Esophagus (tissue), 2 donors: ENCODE results near the gene TAS2R43. TPM values are rescaled to one million over a fixed set of nuclear protein-coding genes. Genes with fewer than 3 reads are reported as not detected.
"Not testable (repeated sequence)": the region's sequence is repeated elsewhere in the genome, so short reads cannot be mapped to it uniquely, and the experiment has no call there.

Source experiments
- H3K27ac ChIP-seq, 2 donors: one replicate each; pipeline ENCODE4 v1.5.1; 2013; ENCODE audit warnings: low read depth in 2 of 2, mild to moderate bottlenecking in 2 of 2, inconsistent platforms in 1 of 2, low read length in 1 of 2, moderate library complexity in 1 of 2
- H3K27me3 ChIP-seq, 2 donors: one replicate each; pipeline ENCODE4 v1.6.1; 2013; ENCODE audit warnings: low read length in 2 of 2, control low read depth in 1 of 2, mild to moderate bottlenecking in 1 of 2; ENCODE audit not compliant: insufficient read depth in 2 of 2, control insufficient read depth in 1 of 2
- H3K36me3 ChIP-seq, 2 donors: one replicate each; pipeline ENCODE4 v1.6.1; 2013; ENCODE audit warnings: low read length in 1 of 2; ENCODE audit not compliant: control insufficient read depth in 2 of 2, insufficient read depth in 2 of 2
- H3K4me1 ChIP-seq, 2 donors: one replicate each; pipeline ENCODE4 v1.6.1; 2013; ENCODE audit warnings: low read length in 1 of 2; ENCODE audit not compliant: control insufficient read depth in 2 of 2, insufficient read depth in 2 of 2
- H3K4me3 ChIP-seq, 2 donors: one replicate each; pipeline ENCODE4 v1.5.1; 2013; ENCODE audit warnings: low read length in 2 of 2, mild to moderate bottlenecking in 2 of 2, low read depth in 1 of 2, moderate library complexity in 1 of 2
- H3K9me3 ChIP-seq, 2 donors: one replicate each; pipeline ENCODE4 v1.6.1; 2013; ENCODE audit warnings: mild to moderate bottlenecking in 2 of 2, low read depth in 1 of 2, low read length in 1 of 2, moderate library complexity in 1 of 2; ENCODE audit not compliant: control insufficient read depth in 2 of 2, insufficient read depth in 1 of 2
- WGBS, 2 donors: extraction: QIAGEN DNeasy Blood & Tissue Kit; methylation state at CpG; one replicate each; pipeline ENCODE4 v1.1.7; 2013; 5-methylcytosine and 5-hydroxymethylcytosine counted together
- polyA plus RNA-seq, 2 donors: library from polyadenylated mRNA; stranded (reverse); fragments of 200-250 nt; gene quantifications; one replicate each; pipeline ENCODE4 v1.2.3, GENCODE V29; 2013
- donor health status: healthy with polysubstance abuse.
- donor health status: Bipolar disorder and iron deficiency.

The TAS2R43 gene
- polyA plus RNA-seq, 2 donors, result not detected

DNA sequence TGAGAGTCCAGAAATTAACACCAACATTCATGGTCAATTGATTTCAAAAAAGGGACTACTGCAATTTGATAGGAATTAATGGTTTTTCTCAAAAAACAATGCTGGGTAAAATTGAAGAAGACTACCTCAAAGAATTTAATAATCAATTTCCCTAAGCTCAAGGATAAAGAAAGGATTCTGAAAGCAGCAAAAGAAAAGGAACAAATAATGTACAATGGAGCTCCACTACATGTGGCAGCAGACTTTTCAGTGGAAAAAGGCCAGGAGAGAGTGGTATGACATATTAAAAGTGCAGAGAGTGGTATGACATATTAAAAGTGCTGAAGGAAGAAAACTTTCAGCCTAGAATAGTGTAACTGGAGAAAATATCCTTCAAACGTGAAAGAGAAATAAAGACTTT, 15.6 kb upstream of the TAS2R43 start:
- H3K27me3 ChIP-seq, result no peaks in the 10 kb centered on the region
- no peak overlapping the region for H3K4me3 ChIP-seq
- no peaks in the 10 kb centered on the region for H3K4me1 ChIP-seq
- H3K36me3 ChIP-seq, result no peaks in the 10 kb centered on the region
- 85 to 88% methylated on average over 1 of the region's 1 CpG for WGBS, 2 donors
- H3K9me3 ChIP-seq, result peaks cover 3 to 4% of the 10 kb centered on the region in 2 donors
- no peak overlapping the region for H3K27ac ChIP-seq

DNA sequence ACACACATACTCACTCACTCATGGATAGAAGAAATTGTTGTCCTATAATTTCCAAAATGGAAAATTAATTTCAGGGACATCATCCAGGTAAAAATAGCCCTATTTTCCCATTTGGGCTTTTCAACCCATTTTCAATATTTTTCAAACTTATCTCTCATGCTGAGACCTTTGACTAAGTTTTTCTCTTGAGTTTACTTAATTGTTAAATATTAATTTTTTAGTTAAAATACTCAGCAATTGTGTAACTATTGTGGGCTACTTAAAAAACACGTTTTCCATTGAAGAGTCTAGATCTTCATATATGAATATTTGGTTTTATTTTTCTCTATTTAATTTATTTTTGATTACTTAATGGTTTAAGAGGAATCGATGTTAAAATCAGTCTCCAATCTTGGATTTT, 14.2 kb upstream of the TAS2R43 start:
- WGBS, 2 donors, result 92 to 94% methylated on average over 2 of the region's 2 CpGs
- H3K36me3 ChIP-seq, result no peaks in the 10 kb centered on the region

DNA sequence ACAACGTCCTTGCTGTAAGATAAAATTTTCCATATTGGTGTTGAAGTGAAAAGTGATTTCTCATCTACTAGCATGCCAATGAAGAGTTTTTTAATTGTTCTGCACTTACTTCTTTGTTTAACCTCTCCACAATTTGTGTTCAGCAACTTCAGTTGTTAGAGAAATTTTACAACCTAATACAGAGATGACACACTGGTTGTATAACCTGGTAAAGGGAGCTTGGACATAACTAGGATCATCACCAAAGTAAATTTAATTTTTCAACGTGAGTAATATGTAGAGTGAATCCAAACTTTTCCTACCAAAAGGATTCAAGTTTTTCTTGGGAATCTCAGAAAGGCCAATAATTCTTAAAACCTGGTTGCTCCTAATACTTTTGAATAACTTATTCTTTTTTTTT, 13.4 kb upstream of the TAS2R43 start:
- no peaks in the 10 kb centered on the region for H3K36me3 ChIP-seq
- peaks cover 3 to 4% of the 10 kb centered on the region in 2 donors for H3K9me3 ChIP-seq
- H3K4me3 ChIP-seq, result no peak overlapping the region
- no peak overlapping the region for H3K27ac ChIP-seq
- WGBS, 2 donors, result 43 to 59% methylated on average over 2 of the region's 2 CpGs
- no peaks in the 10 kb centered on the region for H3K4me1 ChIP-seq
- H3K27me3 ChIP-seq, result no peaks in the 10 kb centered on the region

More for the DNA sequence above, 14.2 kb upstream of the TAS2R43 start:
- H3K4me1 ChIP-seq, result no peaks in the 10 kb centered on the region
- peaks cover 3 to 4% of the 10 kb centered on the region in 2 donors for H3K9me3 ChIP-seq
- no peaks in the 10 kb centered on the region for H3K27me3 ChIP-seq
- H3K27ac ChIP-seq, result no peak overlapping the region
- H3K4me3 ChIP-seq, result no peak overlapping the region

DNA sequence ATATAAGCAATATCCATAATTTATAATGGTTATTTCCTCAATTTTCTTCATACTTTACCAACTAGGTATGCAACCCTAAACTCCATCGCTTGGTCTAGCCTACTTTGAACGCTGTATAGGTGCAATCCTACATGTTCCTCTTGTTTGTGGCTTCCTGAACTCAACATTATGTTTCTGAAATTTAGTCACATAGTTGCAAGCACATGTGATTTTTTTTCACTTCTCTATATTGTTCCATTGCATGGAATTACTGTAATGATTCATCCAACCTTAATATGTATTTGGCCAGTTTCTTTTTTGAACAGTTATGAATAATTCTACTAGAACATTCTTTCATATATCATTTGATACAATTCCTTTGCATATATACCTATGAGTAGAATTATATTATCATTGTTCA, 2.8 kb upstream of the TAS2R43 start:
- not testable (repeated sequence) for H3K4me1 ChIP-seq, H3K27me3 ChIP-seq, H3K27ac ChIP-seq, H3K36me3 ChIP-seq, H3K9me3 ChIP-seq, H3K4me3 ChIP-seq
- no CpG with 5 or more reads among the region's 2 CpGs for WGBS, 2 donors

DNA sequence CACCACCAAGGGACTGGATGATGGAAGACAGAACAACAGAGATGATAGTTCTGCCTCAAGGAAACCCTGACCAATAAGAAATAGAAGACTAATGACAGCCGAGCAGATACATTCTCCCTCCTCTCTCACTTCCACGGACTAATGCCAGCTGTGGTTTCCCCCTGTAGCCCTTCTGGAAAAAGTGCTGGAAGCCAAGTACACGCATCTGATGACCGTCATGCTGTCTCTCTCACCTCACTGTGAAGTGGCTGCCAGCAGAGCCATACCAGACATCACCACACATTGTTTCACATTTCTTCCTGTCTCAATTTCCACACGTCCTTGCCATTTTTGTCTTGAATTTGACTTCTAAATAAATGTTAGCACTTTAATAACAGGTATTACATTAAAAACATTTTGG, 2.9 kb downstream of the TAS2R43 start:
- 0 to 89% methylated on average over 1 to 5 of the region's 5 CpGs for WGBS, 2 donors
- H3K4me3 ChIP-seq, result no peak overlapping the region
- H3K27me3 ChIP-seq, result no peaks in the 10 kb centered on the region
- no peaks in the 10 kb centered on the region for H3K9me3 ChIP-seq
- no peaks in the 10 kb centered on the region for H3K4me1 ChIP-seq
- H3K36me3 ChIP-seq, result no peaks in the 10 kb centered on the region
- H3K27ac ChIP-seq, result no peak overlapping the region

DNA sequence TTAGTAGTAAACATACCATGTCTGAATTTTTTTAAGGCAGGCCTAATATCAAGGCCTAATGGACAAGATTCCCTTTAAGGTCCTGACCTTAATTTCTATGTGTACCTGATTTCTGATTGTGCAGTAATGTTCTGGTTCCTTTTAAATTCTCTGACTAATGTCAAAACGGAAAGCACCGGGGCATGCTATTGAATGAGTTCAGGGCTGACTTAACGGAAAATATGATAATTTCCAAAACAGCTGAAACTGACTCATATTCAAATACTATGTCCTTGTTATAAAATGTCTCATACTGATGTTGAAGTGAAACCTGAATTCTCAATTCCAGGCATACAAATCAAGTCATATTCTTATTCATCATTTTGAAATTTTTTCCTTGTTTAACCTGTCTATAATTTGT, 6.7 kb downstream of the TAS2R43 start:
- WGBS, 2 donors, result 79% methylated on average over 3 of the region's 3 CpGs; no CpG with 5 or more reads in 1 of the 2 donors
- Histone ChIP-seq H3K27ac (no peak overlapping the region), H3K36me3 (no peaks in the 10 kb centered on the region), H3K4me1 (no peaks in the 10 kb centered on the region), H3K4me3 (no peak overlapping the region), H3K9me3 (no peaks in the 10 kb centered on the region), H3K27me3 (no peaks in the 10 kb centered on the region)

DNA sequence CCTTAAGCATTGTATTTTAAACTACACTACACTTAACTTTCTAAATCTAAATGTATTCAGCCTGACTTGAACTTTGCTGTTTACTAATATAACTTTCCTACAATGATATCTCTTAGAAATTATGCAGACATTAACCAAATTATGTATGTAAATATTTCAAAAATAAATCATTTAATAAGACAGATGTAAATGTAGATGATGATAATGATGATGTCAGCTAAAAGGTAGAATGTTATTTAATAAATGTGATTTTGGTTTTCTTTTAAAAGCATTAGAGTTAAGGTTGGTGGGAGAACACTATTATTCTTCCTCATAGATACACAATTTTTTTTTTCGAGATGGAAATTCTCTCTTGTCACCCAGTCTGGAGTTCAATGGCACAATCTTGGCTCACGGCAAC, 10.1 kb downstream of the TAS2R43 start:
- 91% methylated on average over 2 of the region's 2 CpGs; no CpG with 5 or more reads in 1 of the 2 donors for WGBS, 2 donors

DNA sequence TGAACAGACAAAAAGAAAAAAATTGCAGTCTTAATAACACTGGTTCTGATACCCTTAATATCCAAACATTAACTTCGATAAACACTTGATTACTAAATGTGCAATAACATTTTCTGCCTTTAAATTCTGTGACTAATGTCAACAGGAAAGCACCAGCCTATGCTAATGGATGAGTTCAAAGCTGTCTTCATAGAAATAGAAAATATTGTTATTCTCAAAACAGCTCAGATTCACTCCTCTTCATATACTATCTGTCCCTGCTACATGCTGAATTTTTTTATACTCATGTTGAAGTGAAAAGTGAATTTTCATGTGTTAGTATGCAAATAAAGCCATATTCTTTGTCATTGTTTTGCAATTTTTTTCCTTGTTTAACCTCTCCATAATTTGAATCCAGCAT, 13.9 kb downstream of the TAS2R43 start:
- Histone ChIP-seq H3K4me3 (no peak overlapping the region), H3K27ac (no peak overlapping the region), H3K9me3 (no peaks in the 10 kb centered on the region), H3K36me3 (no peaks in the 10 kb centered on the region), H3K4me1 (no peaks in the 10 kb centered on the region), H3K27me3 (no peaks in the 10 kb centered on the region)
- WGBS, 2 donors, result 91 to 100% methylated on average over 1 of the region's 1 CpG

More for the DNA sequence above, 10.1 kb downstream of the TAS2R43 start:
- H3K4me3 ChIP-seq, result no peak overlapping the region
- H3K9me3 ChIP-seq, result no peaks in the 10 kb centered on the region
- H3K4me1 ChIP-seq, result no peaks in the 10 kb centered on the region
- H3K27ac ChIP-seq, result no peak overlapping the region
- no peaks in the 10 kb centered on the region for H3K36me3 ChIP-seq
- no peaks in the 10 kb centered on the region for H3K27me3 ChIP-seq

DNA sequence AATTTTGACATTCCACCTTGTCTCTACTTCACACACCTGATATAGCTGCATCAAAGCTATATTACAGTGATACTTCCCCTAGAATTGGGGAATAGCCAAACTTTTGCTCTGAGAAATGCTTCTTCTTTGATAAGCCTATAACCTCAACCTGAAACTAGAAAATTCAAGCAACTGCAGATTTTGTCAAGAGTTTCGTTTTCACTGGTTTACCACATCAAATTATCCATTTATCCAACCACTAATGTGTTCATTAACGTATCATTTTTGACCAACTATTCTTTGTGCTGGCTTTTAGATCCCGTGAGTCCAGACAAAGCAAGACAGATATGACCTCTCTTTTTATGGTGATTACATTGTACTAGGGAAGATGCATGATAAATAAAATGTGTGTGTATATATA, 16.5 kb downstream of the TAS2R43 start:
- H3K27ac ChIP-seq, result no peak overlapping the region
- 0 to 72% methylated on average over 2 to 3 of the region's 3 CpGs for WGBS, 2 donors
- H3K36me3 ChIP-seq, result no peaks in the 10 kb centered on the region
- no peaks in the 10 kb centered on the region for H3K27me3 ChIP-seq
- H3K4me1 ChIP-seq, result no peaks in the 10 kb centered on the region
- H3K9me3 ChIP-seq, result no peaks in the 10 kb centered on the region
- no peak overlapping the region for H3K4me3 ChIP-seq

DNA sequence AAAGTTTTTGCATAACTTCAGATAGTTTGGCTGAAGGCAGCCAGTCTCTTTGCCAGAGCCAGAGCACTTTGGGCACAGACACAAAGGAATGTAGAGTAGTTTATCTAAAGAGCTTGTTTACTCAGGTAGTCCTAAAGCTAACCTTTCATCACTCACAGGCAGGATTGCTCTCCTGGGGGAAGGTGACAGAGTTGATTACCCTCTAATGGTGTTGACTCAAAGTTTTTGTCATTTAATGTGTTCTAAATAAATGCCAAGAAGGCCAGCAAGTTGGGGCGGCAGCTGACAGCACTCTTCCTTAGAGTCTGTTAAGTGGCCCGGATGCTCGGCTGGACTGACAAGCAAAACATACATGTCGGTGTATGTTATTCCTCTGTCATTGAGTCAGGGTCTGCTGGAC, 20.7 kb downstream of the TAS2R43 start:
- H3K4me3 ChIP-seq, result no peak overlapping the region
- H3K9me3 ChIP-seq, result no peaks in the 10 kb centered on the region
- no peaks in the 10 kb centered on the region for H3K27me3 ChIP-seq
- WGBS, 2 donors, result 46 to 49% methylated on average over 4 of the region's 4 CpGs
- no peaks in the 10 kb centered on the region for H3K4me1 ChIP-seq
- H3K36me3 ChIP-seq, result no peaks in the 10 kb centered on the region
- no peak overlapping the region for H3K27ac ChIP-seq
